Panc1 (cell line): ENCODE measurements around the gene SCAMP5. TPM values are rescaled to one million over a fixed set of nuclear protein-coding genes. Genes with fewer than 3 reads are reported as not detected.

Experiments
- ATAC-seq: fragments of 200-7000 bp; cut with Tn5 transposase; 2 replicates; pipeline ENCODE4 v1.9.1; 2020; ENCODE audit warnings: mild to moderate bottlenecking, moderate library complexity
- BruUV-seq: library from RNA; stranded (reverse); fragments of 400-500 nt; replicated peaks from 2 replicates; lab custom pipeline; 2021; lab: Mats Ljungman, UMichigan
- CTCF ChIA-PET: fragments of 300-600 bp; sonication (Branson Sonifier 250); formaldehyde crosslinking; loops from one replicate; lab custom pipeline; 2022; ENCODE audit warnings: antibody characterized with exemption; lab: Charles Lee
- POLR2A ChIA-PET: fragments of 300-600 bp; sonication (Branson Sonifier 250); formaldehyde crosslinking; loops from one replicate; lab custom pipeline; 2022; ENCODE audit warnings: antibody characterized with exemption; lab: Charles Lee
- DNase-seq: peaks from one replicate; pipeline ENCODE4 v3.0.0-alpha.2; 2010; ENCODE audit warnings: low read depth, low spot score
- H3K27ac ChIP-seq: 2 replicates; pipeline ENCODE4 v1.5.1; 2011; ENCODE audit warnings: mild to moderate bottlenecking, low read length, inconsistent platforms
- H3K27me3 ChIP-seq: fragments of 200-500 bp; sonication (Bioruptor generic); 2 replicates; pipeline ENCODE4 v1.6.0; 2014; ENCODE audit warnings: low read length, inconsistent platforms; ENCODE audit not compliant: control insufficient read depth, insufficient read depth
- H3K36me3 ChIP-seq: fragments of 200-500 bp; sonication (Bioruptor generic); 2 replicates; pipeline ENCODE4 v1.5.1; 2014; ENCODE audit warnings: inconsistent platforms, mild to moderate bottlenecking, low read length, moderate library complexity; ENCODE audit not compliant: control insufficient read depth, insufficient read depth
- H3K4me1 ChIP-seq: 2 replicates; pipeline ENCODE4 v1.5.1; 2011; ENCODE audit warnings: inconsistent platforms, mild to moderate bottlenecking, low read length, moderate library complexity; ENCODE audit not compliant: control insufficient read depth, insufficient read depth
- H3K4me3 ChIP-seq, 2 experiments: 2 replicates each; pipeline ENCODE4 v1.5.1; 2011 to 2012; ENCODE audit warnings: low read depth in 2 of 2, low read length in 2 of 2, mild to moderate bottlenecking in 2 of 2, inconsistent platforms in 1 of 2, moderate library complexity in 1 of 2
- H3K9me3 ChIP-seq: fragments of 200-500 bp; sonication (Bioruptor generic); 2 replicates; pipeline ENCODE4 v1.5.1; 2014; ENCODE audit warnings: low read depth, mild to moderate bottlenecking, inconsistent platforms, low read length, moderate library complexity; ENCODE audit not compliant: control insufficient read depth, insufficient read depth
- POLR2AphosphoS5 ChIP-seq: IDR thresholded peaks from 2 replicates; pipeline ENCODE4 v1.6.1; 2012; ENCODE audit warnings: mild to moderate bottlenecking, low read depth, low read length, moderate library complexity
- SIN3A ChIP-seq: IDR thresholded peaks from 2 replicates; pipeline ENCODE4 v1.6.1; 2012; ENCODE audit warnings: low read depth, mild to moderate bottlenecking, low read length, moderate library complexity, borderline replicate concordance; ENCODE audit not compliant: insufficient read depth
- TCF7L2 ChIP-seq: IDR thresholded peaks from 2 replicates; pipeline ENCODE4 v1.6.1; 2011; ENCODE audit warnings: mild to moderate bottlenecking, low read depth, low read length, inconsistent platforms
- in situ Hi-C: cut with HindIII; loops from 2 replicates; pipeline ENCODE4 v1.10.0; 2016; ENCODE audit warnings: low sequenced_read_pairs, low pct_unique_long_range_greater_than_20kb
- intact Hi-C: fragments of 100-400 bp; cut with micrococcal nuclease; formaldehyde crosslinking; loops from one replicate; pipeline ENCODE4 v1.10.0; 2022; ENCODE audit not compliant: unreplicated experiment
- total RNA-seq: library from RNA; stranded (reverse); gene quantifications from one replicate; pipeline ENCODE4 v1.2.1, GENCODE V29; 2021; ENCODE audit not compliant: unreplicated experiment
- TF ChIP-seq, protein P1 (sequence below): fragments of 450-650 bp; IDR thresholded peaks from 2 replicates; pipeline ENCODE4 v1.5.1; 2017; ENCODE audit warnings: mild to moderate bottlenecking
- TF ChIP-seq, protein P2 (sequence below), 2 experiments: IDR thresholded peaks; 2 replicates each; pipeline ENCODE4 v1.6.1; 2011 to 2012; ENCODE audit warnings: low read depth in 2 of 2, control low read depth in 1 of 2, low read length in 1 of 2, mild to moderate bottlenecking in 1 of 2, moderate library complexity in 1 of 2; ENCODE audit not compliant: insufficient read depth in 1 of 2

SCAMP5 gene
- total RNA-seq, 1 experiment from 2014 or later = 11.2 TPM

DNA sequence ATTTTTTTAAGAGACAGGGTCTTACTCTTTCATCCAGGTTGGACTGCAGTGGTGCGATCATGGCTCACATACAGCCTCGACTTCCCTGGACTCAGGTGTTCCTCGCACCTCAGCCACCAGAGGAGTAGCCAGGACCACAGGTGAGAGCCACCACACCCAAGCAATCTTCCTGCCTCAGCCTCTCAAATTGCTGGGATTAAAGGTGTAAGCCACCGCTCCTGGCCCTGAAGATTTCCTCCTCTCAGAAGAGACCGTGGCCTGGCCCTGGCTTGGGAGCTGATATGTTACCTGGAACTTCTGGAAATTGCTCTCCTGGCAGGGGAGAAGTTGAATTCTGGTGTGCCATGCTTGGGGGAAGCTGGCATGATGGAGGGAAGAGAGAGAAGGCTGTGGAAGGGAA, 64.2 kb downstream of the SCAMP5 start:
- no TSS peak for BruUV-seq
- Histone ChIP-seq H3K27ac (no peak overlapping the region), H3K36me3 (no peaks in the 10 kb centered on the region), H3K4me1 (no peaks in the 10 kb centered on the region), H3K4me3 (no peak overlapping the region), H3K27me3 (no peaks in the 10 kb centered on the region), H3K9me3 (no peaks in the 10 kb centered on the region)
- no peak for DNase-seq
- ATAC-seq = no peak
- CTCF ChIA-PET = no interaction called here
- POLR2A ChIA-PET = no interaction called here
- intact Hi-C loops = no loop called here
- in situ Hi-C loops = no loop called here
- no peak for TF ChIP-seq SIN3A
- TF ChIP-seq, protein P1, sequence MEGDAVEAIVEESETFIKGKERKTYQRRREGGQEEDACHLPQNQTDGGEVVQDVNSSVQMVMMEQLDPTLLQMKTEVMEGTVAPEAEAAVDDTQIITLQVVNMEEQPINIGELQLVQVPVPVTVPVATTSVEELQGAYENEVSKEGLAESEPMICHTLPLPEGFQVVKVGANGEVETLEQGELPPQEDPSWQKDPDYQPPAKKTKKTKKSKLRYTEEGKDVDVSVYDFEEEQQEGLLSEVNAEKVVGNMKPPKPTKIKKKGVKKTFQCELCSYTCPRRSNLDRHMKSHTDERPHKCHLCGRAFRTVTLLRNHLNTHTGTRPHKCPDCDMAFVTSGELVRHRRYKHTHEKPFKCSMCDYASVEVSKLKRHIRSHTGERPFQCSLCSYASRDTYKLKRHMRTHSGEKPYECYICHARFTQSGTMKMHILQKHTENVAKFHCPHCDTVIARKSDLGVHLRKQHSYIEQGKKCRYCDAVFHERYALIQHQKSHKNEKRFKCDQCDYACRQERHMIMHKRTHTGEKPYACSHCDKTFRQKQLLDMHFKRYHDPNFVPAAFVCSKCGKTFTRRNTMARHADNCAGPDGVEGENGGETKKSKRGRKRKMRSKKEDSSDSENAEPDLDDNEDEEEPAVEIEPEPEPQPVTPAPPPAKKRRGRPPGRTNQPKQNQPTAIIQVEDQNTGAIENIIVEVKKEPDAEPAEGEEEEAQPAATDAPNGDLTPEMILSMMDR = no peak
- TF ChIP-seq, protein P2, sequence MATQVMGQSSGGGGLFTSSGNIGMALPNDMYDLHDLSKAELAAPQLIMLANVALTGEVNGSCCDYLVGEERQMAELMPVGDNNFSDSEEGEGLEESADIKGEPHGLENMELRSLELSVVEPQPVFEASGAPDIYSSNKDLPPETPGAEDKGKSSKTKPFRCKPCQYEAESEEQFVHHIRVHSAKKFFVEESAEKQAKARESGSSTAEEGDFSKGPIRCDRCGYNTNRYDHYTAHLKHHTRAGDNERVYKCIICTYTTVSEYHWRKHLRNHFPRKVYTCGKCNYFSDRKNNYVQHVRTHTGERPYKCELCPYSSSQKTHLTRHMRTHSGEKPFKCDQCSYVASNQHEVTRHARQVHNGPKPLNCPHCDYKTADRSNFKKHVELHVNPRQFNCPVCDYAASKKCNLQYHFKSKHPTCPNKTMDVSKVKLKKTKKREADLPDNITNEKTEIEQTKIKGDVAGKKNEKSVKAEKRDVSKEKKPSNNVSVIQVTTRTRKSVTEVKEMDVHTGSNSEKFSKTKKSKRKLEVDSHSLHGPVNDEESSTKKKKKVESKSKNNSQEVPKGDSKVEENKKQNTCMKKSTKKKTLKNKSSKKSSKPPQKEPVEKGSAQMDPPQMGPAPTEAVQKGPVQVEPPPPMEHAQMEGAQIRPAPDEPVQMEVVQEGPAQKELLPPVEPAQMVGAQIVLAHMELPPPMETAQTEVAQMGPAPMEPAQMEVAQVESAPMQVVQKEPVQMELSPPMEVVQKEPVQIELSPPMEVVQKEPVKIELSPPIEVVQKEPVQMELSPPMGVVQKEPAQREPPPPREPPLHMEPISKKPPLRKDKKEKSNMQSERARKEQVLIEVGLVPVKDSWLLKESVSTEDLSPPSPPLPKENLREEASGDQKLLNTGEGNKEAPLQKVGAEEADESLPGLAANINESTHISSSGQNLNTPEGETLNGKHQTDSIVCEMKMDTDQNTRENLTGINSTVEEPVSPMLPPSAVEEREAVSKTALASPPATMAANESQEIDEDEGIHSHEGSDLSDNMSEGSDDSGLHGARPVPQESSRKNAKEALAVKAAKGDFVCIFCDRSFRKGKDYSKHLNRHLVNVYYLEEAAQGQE (IDR thresholded peaks at IDR 0.05; ENCODE audit: insufficient read depth in 1 of 2, low read depth in 2 of 2, low read length in 1 of 2) = no peak
- TF ChIP-seq TCF7L2 = no peak
- TF ChIP-seq POLR2AphosphoS5 = no peak

DNA sequence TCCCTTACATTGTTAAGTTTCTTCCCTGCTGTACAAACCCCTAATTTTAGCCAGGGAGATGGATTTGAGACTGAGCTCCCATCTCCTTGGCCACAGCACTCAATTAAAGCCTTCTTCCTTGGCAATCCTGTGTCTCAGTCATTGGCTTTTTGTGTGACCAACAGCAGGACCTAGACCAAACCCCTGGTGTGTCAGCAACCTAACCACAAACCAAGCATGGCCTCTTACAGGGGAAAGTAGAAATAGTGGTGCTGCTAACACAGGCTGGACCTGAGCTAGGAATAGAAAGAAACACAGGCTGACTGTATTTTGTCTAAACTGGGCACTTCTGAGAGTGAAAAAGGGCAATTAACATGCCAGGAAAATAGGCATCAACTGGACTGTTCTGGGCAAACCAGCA, 65.9 kb downstream of the SCAMP5 start:
- no TSS peak for BruUV-seq
- no peaks in the 10 kb centered on the region; the same call in 1 of the 2 replicates for H3K4me1 ChIP-seq
- ATAC-seq (no peak), DNase-seq (no peak)
- ChIA-PET POLR2A (no interaction called here), CTCF (interaction anchor here (0.7 kb wide), 1 partner anchor 151 kb away, joined by 3 read pairs; no protein-coding TSS in a partner anchor)
- no peaks in the 10 kb centered on the region for H3K9me3 ChIP-seq
- TF ChIP-seq, protein P1 = no peak
- TF ChIP-seq TCF7L2 = no peak
- H3K4me3 ChIP-seq = no peak overlapping the region
- intact Hi-C loops (no loop called here), in situ Hi-C loops (no loop called here)
- no peak overlapping the region for H3K27ac ChIP-seq
- no peaks in the 10 kb centered on the region for H3K27me3 ChIP-seq
- no peaks in the 10 kb centered on the region for H3K36me3 ChIP-seq
